NCI-H510A (cell line): Measurements from ENCODE around the gene MEIOB.

ENCODE experiments used
- DNase-seq: peaks from one replicate; lab custom pipeline; 2025; lab: John Stamatoyannopoulos, UW

MEIOB gene

GRCh38 chr16:1830213-1830612, 41.8 kb downstream of the MEIOB start:
- no peak for DNase-seq

GRCh38 chr16:1828645-1829410, 43.1 kb downstream of the MEIOB start:
- no peak for DNase-seq

GRCh38 chr16:1826691-1827573, 45.0 kb downstream of the MEIOB start, which contains the start of the genes FAHD1 and HAGH:
TSS of gene FAHD1 (plus strand) at chr16:1827206. CDS start at chr16:1827239, 33 bp downstream.
TSS of gene HAGH (minus strand) at chr16:1826825. CDS start at chr16:1826787, 38 bp downstream.
- peak; percentile 51 for DNase-seq

- DNase-seq: no peak
Observed at GRCh38 chr16:1825864-1826690, 45.9 kb downstream of the MEIOB start.

GRCh38 chr16:1825381-1825863, 46.5 kb downstream of the MEIOB start:
- DNase-seq: no peak

- DNase-seq: no peak
Observed at GRCh38 chr16:1823821-1824220, 48.1 kb downstream of the MEIOB start.

- no peak for DNase-seq
Observed at GRCh38 chr16:1822801-1823200, 49.2 kb downstream of the MEIOB start.

- DNase-seq: no peak
Observed at GRCh38 chr16:1821861-1822611, 49.9 kb downstream of the MEIOB start.

GRCh38 chr16:1820946-1821290, 51.0 kb downstream of the MEIOB start:
- DNase-seq: no peak

- no peak for DNase-seq
Observed at GRCh38 chr16:1820096-1820945, 51.6 kb downstream of the MEIOB start.

- no peak for DNase-seq
Observed at GRCh38 chr16:1819611-1820010, 52.4 kb downstream of the MEIOB start.

- no peak for DNase-seq
Observed at GRCh38 chr16:1818873-1819525, 53.0 kb downstream of the MEIOB start.

GRCh38 chr16:1818204-1818872, 53.6 kb downstream of the MEIOB start:
- no peak for DNase-seq

GRCh38 chr16:1817716-1818115, 54.2 kb downstream of the MEIOB start:
- no peak for DNase-seq

- DNase-seq: no peak
Observed at GRCh38 chr16:1817276-1817589, 54.7 kb downstream of the MEIOB start.

- no peak for DNase-seq
Observed at GRCh38 chr16:1816396-1817275, 55.3 kb downstream of the MEIOB start.

- DNase-seq: no peak
Observed at GRCh38 chr16:1815461-1815860, 56.5 kb downstream of the MEIOB start.

GRCh38 chr16:1812732-1813163, 59.2 kb downstream of the MEIOB start:
- no peak for DNase-seq
